ENCODE results near the gene GSK3B. TPM values are rescaled to one million over a fixed set of nuclear protein-coding genes. Genes with fewer than 3 reads are reported as not detected.

The GSK3B gene
- total RNA-seq, 6 experiments from 2014 or later, result 14.4 to 19.4 (median 18.4) TPM

DNA sequence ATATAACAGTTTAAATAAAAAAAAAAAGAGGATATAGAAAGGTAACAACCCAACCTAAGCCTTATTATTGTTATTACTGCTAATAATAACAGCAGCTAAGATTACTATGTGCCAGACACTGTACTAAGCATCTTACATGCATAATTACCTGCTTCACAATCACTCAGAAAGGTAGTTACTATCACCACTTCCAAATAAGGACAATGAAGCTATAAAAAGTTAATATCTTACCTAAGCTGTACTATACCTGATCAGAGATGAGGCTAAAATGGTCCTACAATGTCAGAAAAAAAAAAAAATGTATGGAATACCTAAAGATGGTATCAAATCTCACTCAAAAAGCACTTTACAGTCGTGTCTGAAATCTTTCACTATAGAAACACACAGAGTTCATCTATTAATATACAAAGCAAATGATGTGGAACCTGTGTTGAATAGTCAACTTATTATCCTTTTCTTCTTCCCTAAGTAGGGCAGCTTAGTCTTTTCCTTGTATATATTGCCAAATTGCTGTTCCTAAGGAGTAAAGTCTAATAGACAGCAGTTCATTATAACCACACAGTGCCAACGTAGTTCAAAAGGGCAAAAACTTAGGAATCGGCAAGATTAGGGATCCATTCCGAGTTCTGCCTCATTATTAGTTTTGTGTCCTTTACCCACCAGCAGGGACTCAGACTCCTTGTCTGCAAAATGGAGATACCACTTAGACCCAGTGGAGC, 23.8 kb downstream of the GSK3B start:
- Histone ChIP-seq H3K4me3 (no peak overlapping the region), H3K9me3 (peaks cover 0 to 2% (median 0%) of the 10 kb centered on the region in 4 donors), H3K27ac (no peak overlapping the region), H3K36me3 (no peaks in the 10 kb centered on the region), H3K27me3 (no peaks in the 10 kb centered on the region), H3K4me1 (peaks cover 0 to 8% (median 0%) of the 10 kb centered on the region in 4 donors)
- WGBS (ENCODE audit: insufficient coverage, low coverage, low lambda C conversion rate, missing lambda C conversion rate), result 46% methylated on average over 4 of the region's 4 CpGs
- DNase-seq, result no peak
- intact Hi-C loops (cut with DNase I), result no loop called here
- TF ChIP-seq, protein P1, sequence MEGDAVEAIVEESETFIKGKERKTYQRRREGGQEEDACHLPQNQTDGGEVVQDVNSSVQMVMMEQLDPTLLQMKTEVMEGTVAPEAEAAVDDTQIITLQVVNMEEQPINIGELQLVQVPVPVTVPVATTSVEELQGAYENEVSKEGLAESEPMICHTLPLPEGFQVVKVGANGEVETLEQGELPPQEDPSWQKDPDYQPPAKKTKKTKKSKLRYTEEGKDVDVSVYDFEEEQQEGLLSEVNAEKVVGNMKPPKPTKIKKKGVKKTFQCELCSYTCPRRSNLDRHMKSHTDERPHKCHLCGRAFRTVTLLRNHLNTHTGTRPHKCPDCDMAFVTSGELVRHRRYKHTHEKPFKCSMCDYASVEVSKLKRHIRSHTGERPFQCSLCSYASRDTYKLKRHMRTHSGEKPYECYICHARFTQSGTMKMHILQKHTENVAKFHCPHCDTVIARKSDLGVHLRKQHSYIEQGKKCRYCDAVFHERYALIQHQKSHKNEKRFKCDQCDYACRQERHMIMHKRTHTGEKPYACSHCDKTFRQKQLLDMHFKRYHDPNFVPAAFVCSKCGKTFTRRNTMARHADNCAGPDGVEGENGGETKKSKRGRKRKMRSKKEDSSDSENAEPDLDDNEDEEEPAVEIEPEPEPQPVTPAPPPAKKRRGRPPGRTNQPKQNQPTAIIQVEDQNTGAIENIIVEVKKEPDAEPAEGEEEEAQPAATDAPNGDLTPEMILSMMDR (IDR thresholded peaks at IDR 0.05), result no peak
- TF ChIP-seq POLR2A (IDR thresholded peaks at IDR 0.05), result no peak
- peak in 2 of 4 donors; percentile 45 to 58 for ATAC-seq

DNA sequence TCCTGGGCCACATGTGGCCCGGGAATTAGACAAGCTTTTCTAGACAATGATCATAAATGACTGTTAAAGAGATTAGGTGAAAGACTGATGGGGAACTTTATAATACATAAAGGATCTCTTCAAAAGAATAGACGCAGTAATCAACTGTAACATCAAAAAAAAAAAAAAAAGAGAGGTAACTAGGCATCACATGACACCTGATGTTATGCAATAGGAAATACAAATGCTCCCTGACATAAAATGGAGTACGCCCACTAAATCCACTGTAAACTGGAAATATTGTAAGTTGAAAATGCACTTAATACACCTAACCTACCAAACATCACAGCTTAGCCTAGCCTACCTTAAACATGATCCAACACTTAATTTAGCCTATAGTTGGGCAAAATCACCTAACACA, 27.2 kb downstream of the GSK3B start:
- DNase-seq, result no peak
- ATAC-seq, result no peak
- WGBS (ENCODE audit: insufficient coverage, low coverage, low lambda C conversion rate, missing lambda C conversion rate), result 86% methylated on average over 3 of the region's 3 CpGs
- H3K36me3 ChIP-seq, result no peaks in the 10 kb centered on the region
- H3K27me3 ChIP-seq, result no peaks in the 10 kb centered on the region
- H3K9me3 ChIP-seq, result peaks cover 0 to 2% (median 0%) of the 10 kb centered on the region in 4 donors
- no peak overlapping the region for H3K4me3 ChIP-seq
- intact Hi-C loops (cut with DNase I), result no loop called here
- TF ChIP-seq, protein P1 (IDR thresholded peaks at IDR 0.05), result no peak
- TF ChIP-seq POLR2A (IDR thresholded peaks at IDR 0.05), result no peak
- H3K27ac ChIP-seq, result no peak overlapping the region
- peaks cover 0 to 8% (median 0%) of the 10 kb centered on the region in 4 donors for H3K4me1 ChIP-seq

DNA sequence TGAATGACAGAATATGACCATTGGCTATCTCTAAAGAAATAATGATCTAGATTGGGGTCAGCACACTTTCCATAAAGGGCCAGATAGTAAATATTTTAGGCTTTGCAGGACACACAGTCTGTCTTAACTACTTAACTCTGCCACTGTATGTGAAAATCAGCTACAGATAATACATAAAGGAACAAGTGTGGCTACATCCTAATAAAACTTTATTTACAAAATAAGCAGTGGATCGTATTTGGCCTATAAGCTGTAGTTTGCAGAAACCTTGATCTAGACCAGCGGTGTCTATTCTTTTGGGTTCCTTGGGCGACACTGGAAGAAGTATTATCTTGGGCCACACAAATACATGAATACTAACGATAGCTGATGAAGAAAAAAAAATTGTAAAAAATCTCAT, 27.6 kb downstream of the GSK3B start:
- intact Hi-C loops (cut with DNase I), result no loop called here
- no peak for TF ChIP-seq POLR2A (IDR thresholded peaks at IDR 0.05)
- TF ChIP-seq, protein P1 (IDR thresholded peaks at IDR 0.05), result no peak
- whole genome bisulfite sequencing (ENCODE audit: insufficient coverage, low coverage, low lambda C conversion rate, missing lambda C conversion rate), result 94% methylated on average over 4 of the region's 4 CpGs
- Histone ChIP-seq H3K27ac (no peak overlapping the region), H3K4me1 (peaks cover 0 to 8% (median 0%) of the 10 kb centered on the region in 4 donors), H3K36me3 (no peaks in the 10 kb centered on the region), H3K9me3 (peaks cover 0 to 2% (median 0%) of the 10 kb centered on the region in 4 donors), H3K27me3 (no peaks in the 10 kb centered on the region), H3K4me3 (no peak overlapping the region)
- DNase-seq (no peak), ATAC-seq (no peak)

DNA sequence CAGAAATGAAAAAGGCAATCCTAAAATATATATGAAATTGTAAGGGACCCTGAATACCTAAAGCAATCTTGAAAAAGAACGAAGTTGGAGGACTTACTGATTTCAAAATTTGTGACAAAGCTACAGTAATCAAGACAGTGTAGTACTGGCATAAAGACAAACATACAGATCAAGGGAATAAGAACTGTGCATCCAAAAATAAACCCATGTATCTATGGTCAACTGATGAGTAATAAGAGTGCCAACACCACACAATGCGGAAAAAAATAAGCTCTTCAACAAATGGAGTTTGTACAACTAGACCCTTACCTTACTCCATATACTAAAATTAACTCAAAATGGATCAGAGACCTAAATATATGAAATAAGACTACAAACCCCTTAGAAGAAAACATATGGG, 29.6 kb downstream of the GSK3B start:
- Histone ChIP-seq H3K36me3 (no peaks in the 10 kb centered on the region), H3K4me1 (peaks cover 0 to 14% (median 0%) of the 10 kb centered on the region in 4 donors), H3K9me3 (peaks cover 0 to 2% (median 0%) of the 10 kb centered on the region in 4 donors), H3K4me3 (no peak overlapping the region), H3K27ac (no peak overlapping the region), H3K27me3 (no peaks in the 10 kb centered on the region)
- DNase-seq, result no peak
- 88% methylated on average over 2 of the region's 2 CpGs for WGBS (ENCODE audit: insufficient coverage, low coverage, low lambda C conversion rate, missing lambda C conversion rate)
- intact Hi-C loops (cut with DNase I), result no loop called here
- no peak for ATAC-seq
- TF ChIP-seq, protein P1 (IDR thresholded peaks at IDR 0.05), result no peak
- no peak for TF ChIP-seq POLR2A (IDR thresholded peaks at IDR 0.05)
